A204.1 (cell line): Measurements from ENCODE around the gene ENTR1.
"Not testable (repeated sequence)": the region's sequence is repeated elsewhere in the genome, so short reads cannot be mapped to it uniquely, and the experiment has no call there.

Experiments
- FAIRE-seq: peaks from 2 replicates; lab custom pipeline; 2012; peaks lifted over from hg19 to GRCh38; lab: Jason Lieb, UNC

The ENTR1 gene

GRCh38 chr9:136418182-136419091 is 8.0 kb upstream of the ENTR1 start:
- no peak for FAIRE-seq

- no peak for FAIRE-seq
Measured at GRCh38 chr9:136416914-136417313, 6.5 kb upstream of the ENTR1 start.

- FAIRE-seq = no peak
Measured at GRCh38 chr9:136416427-136416826, 6.0 kb upstream of the ENTR1 start.

- FAIRE-seq = no peak
Measured at GRCh38 chr9:136412962-136413361, 2.5 kb upstream of the ENTR1 start.

- FAIRE-seq = no peak
Measured at GRCh38 chr9:136411378-136411777, 964 bp upstream of the ENTR1 start.

- FAIRE-seq = no peak
Measured at GRCh38 chr9:136409557-136410455, 608 bp downstream of the ENTR1 start.

GRCh38 chr9:136407911-136408310 is 2.5 kb downstream of the ENTR1 start:
- no peak for FAIRE-seq

GRCh38 chr9:136407061-136407460 is 3.4 kb downstream of the ENTR1 start:
- FAIRE-seq = not testable (repeated sequence)

GRCh38 chr9:136405904-136406303 is 4.5 kb downstream of the ENTR1 start:
- FAIRE-seq = not testable (repeated sequence)

- FAIRE-seq = no peak
Measured at GRCh38 chr9:136405481-136405880, 4.9 kb downstream of the ENTR1 start.

- FAIRE-seq = no peak
Measured at GRCh38 chr9:136404801-136405136, 5.6 kb downstream of the ENTR1 start.

GRCh38 chr9:136403915-136404800 is 6.3 kb downstream of the ENTR1 start:
- FAIRE-seq = no peak

- FAIRE-seq = no peak
Measured at GRCh38 chr9:136403538-136403914, 6.9 kb downstream of the ENTR1 start.

- FAIRE-seq = no peak
Measured at GRCh38 chr9:136402067-136402466, 8.3 kb downstream of the ENTR1 start.

GRCh38 chr9:136401173-136401922 is 9.1 kb downstream of the ENTR1 start:
- FAIRE-seq = no peak

GRCh38 chr9:136400038-136400834 is 10.2 kb downstream of the ENTR1 start, which contains the start of gene SNAPC4:
SNAPC4 (minus strand) TSS chr9:136400170; CDS start chr9:136398428, 1,742 bp downstream.
- no peak for FAIRE-seq

GRCh38 chr9:136399176-136400037 is 11.0 kb downstream of the ENTR1 start:
- no peak for FAIRE-seq

- no peak for FAIRE-seq
Measured at GRCh38 chr9:136398286-136398685, 12.1 kb downstream of the ENTR1 start.

- no peak for FAIRE-seq
Measured at GRCh38 chr9:136397643-136398042, 12.8 kb downstream of the ENTR1 start.

GRCh38 chr9:136396219-136396515 is 14.2 kb downstream of the ENTR1 start:
- FAIRE-seq = no peak
